HuH-7.5 (cell line): Measurements from ENCODE around the gene TXNRD3.

Experiments
- DNase-seq: peaks from one replicate; pipeline ENCODE4 v3.0.0; 2011; ENCODE audit warnings: low spot score

Gene TXNRD3

DNA sequence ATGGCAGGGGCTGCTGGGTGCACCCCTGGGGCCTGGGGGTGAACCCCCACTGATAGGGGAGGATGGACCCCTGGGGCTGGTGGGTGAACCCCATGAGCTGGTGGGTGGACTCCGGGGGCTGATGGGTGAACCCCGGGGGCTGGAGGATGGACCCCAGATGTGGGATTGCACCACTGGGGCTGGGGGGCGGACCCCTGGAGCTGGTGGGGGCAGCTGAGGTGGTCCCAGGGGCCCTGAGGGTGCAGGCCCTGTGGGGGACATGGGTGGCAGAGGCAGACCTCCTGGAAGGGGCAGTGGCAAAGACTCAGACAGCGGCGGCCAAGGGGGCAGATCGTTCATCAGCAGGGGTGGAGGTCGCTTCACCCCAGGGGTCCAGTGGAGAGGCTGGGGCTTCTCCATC is 17.4 kb upstream of the TXNRD3 start:
- no peak for DNase-seq

DNA sequence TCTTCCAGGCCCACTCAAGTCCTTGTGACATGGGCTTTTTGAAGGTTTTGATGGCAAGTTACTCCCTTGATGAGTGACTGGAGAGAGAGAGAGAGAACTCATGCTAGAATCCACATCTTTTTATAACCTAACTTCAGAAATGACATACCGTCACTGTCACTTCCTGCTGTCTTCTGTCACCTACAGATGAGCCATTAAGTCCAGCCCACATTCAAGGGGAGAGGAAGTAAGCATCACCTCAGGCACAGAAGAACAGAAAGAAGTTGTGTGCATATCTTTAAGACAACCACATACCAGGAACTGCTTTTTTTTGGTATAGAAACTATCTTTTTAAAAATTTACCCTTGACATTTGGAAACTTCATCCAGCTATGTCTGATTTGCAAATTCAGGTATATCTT is 16.6 kb upstream of the TXNRD3 start:
- no peak for DNase-seq

DNA sequence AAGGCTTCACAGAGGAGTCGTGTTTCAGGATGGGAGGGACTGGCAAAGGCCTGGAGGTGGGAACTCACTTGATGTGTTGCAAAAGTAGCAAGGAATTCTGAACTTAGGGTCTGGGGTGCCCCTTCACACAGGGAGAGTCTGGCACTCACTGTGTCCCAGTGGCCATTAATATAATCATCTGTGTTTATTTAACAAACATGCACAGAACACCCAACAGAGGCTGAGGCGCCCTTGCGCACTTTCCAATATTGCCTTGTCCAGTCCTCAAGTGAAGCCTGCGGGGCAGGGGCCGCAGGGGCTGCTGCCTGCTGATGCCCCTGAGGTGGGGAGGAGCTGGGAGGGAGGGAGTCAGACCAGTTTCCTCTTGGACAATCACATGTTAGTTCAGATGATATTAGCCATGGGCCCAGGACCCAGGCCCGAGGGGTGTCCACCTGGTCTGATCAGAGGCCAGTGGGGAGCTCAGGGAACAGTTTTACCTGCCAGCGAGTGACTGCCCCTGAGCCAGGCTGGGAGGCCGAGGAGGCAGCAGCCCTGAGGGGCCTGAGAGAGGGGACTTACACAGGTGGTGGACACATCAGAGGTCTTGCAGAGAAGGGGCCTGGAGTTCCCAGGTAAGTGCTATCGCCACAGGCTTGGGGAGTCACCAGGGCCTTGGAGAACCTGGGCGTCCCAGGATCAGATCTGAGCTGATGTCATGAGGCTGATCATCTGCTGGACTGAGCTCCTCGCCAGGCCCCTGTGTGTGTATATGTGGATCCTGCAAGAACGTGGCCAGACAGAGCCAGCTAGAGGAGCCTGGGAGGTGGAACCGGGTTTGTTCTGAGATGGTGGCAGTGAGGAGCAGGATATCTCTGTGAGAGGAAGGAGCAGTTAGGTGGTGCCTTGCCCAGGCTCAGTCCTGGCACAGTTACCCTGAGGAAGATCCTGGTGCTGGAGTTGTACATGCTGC is 13.8 kb upstream of the TXNRD3 start:
- DNase-seq: no peak

DNA sequence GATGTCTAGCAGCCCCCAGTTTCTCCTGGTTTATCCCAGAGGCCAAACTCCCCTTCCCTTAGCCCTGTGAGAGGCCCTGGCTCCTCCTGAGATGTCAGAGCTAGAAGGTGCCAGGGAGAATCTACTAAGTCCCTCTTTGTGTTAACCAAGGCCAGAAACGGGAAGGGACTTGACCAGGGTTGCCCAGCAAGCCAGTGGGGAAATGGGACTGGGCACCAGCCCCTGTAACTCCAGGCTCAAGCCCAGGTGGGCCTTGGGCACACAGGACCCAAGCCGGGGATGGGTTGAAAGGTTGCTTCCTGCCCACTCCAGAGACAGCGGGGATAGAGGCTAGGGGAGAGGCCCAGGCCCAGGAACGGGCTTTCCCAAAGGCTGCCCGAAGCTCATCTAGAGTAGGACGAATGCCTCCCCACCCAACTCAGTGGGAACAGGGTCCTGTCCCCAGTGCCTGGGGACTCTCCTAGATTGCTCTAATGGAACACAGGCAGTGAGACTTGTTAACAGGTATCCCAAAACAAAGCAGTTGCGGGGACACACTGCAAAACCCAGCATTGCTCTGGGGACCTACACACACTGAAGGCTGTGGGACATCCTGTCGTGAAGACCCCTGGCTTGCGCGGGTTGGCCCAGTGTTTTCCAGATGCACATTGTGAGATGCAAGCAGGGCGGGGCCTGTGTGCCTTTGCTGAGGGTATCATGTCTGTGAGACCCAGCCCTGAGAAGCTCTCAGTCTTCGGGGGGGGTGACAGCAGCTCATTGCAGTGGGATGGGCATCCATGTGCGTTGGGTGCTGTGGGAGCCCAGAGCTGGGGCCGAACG is 12.9 kb upstream of the TXNRD3 start:
- DNase-seq: no peak

DNA sequence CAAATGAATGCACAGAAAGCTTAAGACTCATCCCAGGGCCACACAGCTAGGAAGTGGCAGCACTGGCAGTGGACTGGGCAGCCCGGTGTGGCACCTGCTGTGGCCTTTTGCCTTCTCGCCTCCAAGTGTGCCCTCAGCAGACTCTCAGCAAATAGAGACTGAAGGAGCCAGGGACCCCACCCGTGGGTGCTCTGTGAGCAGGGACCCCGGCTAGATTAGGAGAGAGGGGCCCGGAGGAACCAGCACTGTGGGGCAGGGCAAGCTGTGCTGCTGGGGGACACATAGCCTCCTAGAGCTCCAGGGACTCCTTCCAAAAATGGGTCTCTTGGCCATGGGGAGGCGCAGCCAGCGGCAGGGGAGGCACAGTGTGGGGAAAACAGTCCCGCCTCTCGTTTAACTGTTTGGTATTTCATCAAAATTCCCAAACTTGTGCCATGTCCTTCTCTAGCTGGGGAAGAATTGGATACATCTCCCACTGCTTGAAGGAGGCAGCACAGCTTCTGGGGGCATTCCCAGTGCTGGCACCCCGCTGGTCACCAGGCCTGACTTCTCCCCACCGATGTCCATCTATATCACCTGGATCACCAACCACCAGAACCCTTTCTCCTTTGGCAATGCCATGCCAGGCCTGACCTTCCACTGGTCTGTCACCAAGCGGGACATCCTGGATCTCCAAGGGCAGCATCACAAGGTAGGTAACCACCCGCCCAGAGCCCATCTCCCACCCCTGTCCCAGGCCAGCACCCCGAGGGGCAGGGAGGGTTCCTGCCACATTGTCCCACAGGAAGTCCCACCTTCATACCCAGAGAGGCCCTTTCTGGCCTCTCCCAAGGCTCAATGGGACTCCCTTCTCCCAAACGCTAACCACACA is 12.0 kb upstream of the TXNRD3 start:
- DNase-seq: no peak

DNA sequence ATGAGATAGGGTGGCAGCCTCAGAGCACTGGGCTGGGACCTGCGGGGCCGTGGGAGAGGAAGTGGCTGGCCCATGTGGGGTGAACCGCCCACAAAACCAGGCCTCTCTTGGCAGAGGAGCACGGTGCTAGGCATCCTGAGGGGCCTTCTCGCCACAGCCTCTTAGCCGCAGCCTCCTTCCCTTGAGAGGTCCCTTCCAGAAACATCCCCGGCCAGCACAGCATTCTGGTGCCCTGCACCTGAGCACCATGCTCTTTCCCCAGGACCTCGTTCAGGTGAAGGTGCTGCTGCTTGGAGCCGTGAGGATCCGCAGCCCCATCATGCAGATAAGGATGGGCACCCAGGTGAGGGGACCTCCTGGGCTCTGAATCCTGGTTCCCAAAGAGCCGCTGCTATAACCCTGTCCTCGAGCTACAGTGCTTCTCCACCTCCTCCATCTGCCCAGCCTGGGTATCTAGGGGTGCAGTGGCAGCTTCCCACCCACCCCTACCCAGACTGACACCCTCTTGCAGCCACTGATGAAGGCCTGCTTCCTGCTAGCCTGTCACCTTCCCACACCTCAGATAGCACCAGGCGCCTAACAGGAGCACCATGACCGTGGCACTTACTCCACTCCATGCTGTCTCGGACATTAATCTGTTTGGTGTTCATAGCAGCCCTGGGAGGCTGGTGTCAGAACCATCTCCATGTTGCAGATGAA is 11.2 kb upstream of the TXNRD3 start:
- no peak for DNase-seq

DNA sequence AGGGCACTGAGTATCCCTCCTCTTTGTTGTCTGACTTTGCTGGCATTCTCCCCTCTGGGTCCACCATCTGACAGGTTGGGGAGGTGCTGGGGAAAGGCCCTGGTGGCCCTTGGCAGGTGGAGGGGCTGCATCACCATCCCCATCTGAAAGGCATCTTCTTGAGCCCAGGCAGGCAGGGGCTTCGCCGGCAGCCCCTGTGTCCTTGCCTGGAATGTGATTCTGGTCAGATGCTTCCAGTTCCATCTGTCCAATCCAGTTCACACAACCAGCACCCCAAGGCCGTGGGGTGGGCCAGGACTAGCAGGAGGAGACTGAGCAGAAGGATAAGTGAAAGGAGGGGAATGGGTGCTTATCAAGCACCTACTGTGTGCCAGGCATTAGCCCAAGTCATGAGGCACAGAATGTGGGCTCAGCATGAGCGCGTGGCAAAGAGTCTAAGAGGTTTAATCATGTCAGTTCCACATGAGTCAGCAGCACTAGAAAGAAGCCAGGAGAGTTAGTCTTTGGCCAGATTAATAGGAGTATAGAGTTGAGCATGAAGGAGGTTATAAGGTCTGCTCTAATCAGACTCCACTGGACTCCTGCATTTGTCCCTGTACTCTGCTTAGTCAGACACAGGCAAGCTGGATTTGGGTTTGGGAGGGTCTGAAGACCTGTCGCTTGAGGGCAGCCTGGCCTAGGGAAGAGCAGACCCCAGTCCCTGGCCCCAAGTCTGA is 10.5 kb upstream of the TXNRD3 start:
- DNase-seq: no peak

DNA sequence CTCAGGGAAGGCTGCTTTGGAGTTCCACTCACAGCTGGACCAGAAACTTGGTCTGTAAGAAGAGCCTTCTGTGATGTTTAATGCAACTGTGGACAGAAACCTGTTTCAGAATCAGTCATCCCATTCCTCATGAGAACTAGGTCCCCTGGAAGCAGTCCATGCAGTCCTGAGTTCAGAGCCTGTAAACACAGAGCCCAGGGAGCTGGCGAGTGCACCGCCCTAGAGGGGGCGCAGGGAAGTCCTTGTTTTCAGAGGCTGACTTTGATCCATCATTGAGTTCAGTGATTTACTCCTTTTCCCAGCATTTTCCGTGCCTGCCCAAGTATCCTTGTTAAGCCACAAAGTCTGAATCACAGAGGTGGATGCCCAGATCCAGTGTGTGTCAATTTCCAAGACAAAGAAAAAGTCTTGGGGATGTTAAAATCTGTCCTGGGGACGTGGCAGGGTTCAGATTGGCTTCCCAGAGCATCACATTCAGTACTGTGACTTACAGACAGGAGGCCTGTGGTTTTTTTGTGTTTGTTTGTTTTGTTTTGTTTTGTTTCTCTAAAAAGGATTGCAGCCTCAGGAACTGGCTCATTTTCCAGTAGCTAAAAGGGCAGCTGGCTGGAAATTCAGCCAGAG is 9.8 kb upstream of the TXNRD3 start:
- DNase-seq: no peak

DNA sequence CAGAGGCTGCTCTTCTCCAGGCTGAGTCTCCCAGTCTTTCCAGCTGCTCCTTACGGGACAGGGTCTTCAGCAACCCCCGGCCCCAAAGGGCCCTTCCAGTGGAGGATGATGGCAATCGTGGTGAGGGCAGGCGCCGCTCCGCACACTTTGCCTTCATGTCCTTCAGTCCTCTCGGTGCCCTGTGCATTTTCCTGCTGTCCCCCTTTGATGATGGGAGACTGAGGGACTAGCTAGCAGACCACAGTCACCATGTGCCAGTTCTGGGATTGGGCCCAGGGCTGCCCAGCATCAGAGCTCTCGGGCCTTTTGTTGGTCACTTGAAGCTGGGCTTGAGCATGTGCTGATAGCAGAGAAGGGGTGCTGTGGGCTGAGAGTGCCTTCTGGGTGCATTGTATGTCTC is 8.8 kb upstream of the TXNRD3 start:
- no peak for DNase-seq

DNA sequence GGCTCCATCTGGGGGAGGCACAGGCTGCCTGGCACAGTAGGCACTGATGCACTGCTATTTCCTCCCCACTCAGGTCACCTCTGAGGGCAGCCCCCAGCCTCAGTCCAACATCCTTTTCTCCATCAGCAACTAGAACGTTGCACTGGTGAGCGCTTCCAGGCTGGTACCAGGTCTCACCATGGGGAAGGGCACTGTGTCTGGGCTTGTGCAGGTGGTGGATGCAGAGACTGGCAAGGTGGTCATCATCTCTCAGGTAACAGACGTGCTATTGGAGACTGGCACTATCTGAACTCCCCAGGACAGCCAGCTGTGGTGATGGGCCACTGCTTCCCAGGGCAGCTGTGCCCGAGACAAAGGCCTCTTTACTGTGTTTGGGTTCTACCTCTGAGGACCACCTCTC is 8.3 kb upstream of the TXNRD3 start:
- no peak for DNase-seq

DNA sequence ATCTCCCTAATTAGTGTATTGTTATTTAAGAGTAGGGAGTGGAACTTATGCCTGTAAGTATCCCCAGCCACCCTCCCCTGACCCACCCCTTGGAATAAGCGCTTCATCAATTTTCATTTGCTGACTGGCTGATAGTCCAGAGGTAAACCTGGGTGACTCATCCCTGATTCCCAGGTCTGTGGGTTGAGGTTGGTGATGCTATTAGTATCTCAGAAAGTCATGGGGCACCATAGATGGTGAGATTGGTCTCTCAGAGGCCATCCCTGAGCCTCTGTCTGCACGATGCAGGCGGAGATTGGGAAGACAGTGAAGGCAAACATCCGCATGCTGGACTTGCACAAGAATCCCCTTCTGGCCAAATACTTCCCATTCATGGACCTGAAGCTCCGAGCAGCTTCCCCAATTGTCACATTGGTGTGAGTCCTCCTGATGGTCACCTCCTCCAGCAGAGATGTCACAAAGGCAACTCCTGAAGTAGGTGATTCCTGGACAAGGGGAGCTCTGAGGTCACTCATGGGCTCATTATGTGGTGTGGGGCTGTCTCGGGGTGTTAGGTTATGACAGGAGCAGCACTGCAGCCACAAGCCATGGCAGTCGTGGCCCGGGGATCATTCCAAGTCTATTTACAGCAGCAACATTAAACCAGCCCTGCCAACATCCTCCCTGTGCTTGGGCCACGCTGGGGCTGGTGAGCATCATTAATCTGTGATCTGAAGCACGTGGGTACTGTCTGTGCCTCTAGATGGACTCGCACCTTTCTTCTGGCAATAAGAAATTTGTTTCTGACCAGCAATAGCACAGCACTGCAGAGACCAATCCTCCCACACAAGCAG is 6.8 kb upstream of the TXNRD3 start:
- no peak for DNase-seq

DNA sequence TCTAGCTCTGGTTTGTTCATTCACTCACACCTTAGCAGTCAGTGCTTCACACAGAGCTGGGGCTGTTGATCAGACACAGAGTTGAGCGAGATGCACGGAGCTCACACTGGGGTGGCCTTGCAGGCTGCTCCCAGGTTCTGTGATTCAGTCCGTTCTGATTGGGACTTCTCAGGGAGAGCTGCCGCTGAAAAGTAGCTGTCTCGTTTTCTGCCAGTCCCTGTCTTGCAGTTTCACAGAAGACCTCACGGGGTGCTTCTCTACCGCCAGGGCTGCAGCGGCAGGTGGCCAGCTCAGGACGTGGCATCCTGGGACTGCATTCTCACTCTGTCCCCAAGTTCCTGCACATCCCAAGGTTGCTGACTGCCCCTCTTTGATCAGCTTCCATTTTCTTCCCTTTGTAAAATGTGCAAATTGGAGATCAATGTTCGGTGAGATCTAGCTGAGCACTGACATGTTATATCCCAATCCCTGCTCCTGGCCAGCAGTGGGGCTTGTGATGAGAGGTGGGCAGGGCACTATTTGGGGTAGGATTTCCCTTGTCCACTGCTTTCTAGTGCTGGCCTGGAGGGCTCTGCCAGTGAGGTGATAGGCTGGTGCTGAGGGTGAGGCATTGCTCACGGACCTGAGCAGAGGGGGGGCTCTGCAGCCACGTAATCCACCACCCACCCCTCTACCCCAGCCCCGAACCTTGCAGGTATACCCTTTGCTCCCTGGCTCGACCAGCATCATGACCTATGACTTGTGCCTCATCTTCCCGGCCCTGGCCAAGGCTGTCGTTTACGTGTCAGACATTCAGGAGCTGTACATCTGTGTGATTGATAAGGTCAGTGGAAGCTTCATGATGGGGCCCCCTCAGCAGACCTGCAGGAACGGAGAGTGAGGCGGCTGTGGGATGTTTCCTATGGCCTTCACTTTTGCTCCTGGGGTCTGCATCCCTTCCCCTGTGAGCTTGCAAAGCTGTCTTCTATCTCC is 5.3 kb upstream of the TXNRD3 start:
- DNase-seq: peak; percentile 50

DNA sequence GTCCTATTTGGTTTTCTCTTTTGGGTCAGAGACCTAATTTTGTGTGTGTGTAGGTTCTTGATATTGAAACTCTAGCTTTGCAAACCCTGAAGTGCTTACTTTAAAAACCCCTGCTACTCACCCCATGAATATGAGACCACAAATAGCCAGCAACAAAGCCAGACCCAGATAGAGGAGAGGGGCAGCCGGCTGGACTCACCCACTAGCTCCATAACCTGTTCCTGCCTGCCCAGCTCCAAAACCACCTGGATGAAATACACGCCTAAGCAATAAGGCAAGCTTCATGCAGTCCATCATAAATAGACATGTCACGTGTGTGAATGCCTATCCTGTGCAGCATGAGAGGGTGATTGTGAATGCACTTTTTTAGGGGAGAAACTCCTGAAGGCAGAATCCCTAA is 3.7 kb upstream of the TXNRD3 start:
- DNase-seq: no peak

DNA sequence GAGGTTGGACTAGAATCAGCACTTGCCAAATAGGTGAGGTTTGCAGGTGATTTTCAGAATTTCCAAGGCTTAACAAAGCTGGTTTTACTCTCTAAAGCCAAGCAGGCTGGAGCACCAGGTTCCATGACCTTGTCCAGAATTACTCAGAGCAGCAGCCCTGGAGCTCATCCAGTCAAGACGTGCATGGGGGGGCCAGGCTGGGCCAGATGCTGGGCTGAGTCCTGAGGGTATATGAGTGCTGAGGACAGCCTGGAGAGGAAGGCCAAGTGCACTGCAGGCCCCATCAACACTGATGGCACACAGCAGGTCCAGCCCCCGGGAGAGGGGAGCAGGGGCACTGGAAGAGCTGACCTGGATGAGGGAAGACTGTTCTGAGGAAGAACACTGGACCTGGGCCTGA is 3.0 kb upstream of the TXNRD3 start:
- no peak for DNase-seq

DNA sequence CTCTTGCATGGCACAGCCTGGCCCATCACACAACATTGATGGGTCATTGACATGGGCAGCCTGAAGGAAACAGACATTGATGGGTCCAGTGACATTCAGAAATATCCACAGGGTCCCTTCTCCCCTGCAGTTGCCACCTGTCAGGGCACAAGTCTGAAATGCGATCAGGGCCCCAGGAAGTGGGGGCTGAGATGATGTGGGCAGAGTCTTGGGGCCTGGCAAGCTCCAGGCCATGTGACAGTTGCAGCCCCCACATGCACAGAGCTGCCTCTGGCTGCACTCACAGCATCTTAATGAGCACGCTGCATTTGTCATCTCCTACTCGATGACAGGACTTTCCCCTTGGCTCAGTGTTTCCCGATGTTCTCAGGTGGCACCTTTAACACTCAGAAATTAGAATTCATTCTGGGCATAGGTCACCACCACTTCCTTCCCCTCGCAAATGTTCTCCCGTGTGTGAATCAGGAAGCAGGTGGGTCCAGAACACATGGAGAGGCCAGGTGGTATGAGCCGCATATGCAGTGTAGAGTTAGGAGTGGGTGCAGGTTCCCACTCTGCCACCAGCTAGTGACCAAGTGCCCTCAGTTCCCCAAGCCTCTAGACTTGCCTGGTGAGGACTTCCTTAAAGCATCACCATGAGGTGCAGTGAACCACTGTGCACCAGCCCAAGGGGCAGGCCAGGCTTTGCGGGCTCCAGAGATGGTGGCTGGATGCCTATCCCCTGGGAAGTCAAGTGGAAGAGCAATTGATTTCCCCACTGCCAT is 1.6 kb upstream of the TXNRD3 start:
- no peak for DNase-seq

DNA sequence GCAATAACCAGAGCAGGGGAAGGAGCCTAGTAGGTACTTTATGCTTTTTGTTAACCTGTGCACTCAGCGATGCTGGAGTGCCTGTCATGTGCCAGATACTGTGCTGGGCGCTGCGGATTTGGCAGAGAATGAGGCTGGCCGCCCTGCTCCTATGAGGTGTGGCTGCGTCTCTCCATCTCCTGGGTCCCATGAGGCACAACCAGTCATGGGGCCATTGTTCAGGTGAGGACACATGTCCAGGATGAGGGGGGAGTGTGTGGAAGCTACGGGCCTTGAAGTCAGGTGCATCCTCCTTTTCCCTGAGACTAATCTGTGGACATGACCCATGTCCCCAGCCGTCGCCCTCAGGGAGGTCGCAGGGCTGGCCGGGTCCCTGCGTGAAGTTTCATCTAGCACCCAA is 963 bp upstream of the TXNRD3 start:
- no peak for DNase-seq

DNA sequence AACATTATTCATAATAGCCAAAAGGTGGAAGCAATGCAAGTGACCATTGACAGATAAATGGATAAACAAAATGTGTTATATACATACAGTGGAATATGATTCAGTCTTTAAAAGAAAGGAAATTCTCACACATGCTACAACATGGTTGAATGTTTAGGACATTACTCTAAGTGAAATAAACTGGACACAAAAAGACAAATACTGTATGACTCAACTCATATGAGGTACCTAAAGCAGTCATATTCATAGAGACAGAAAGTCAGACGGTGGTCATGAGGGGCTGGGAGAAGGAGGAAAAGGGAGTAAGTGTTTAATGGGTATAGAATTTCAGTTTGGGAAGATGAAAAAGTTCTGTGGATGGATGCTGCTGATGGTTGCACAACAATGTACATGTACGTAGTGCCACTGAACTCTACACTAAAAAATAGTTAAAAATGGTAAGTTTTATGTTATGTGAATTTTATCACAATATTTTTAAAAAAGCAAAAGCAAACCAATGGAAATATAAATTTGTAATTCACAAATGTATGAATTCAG is 5.3 kb downstream of the TXNRD3 start:
- DNase-seq: no peak
